H9 (cell line): Measurements from ENCODE around the gene CD1B. TPM values are rescaled to one million over a fixed set of nuclear protein-coding genes. Genes with fewer than 3 reads are reported as not detected.

Experiments
- DNase-seq: peaks from one replicate; pipeline ENCODE4 v3.0.0-alpha.2; 2017
- H2AFZ ChIP-seq: one replicate; pipeline ENCODE4 v1.6.1; 2013; ENCODE audit warnings: mild to moderate bottlenecking, low read length, control low read depth, moderate library complexity
- H2AK5ac ChIP-seq: 2 replicates; pipeline ENCODE4 v1.6.1; 2013; ENCODE audit warnings: low read length, control low read depth, mixed read lengths; ENCODE audit not compliant: insufficient read length
- H2BK120ac ChIP-seq: one replicate; pipeline ENCODE4 v1.6.1; 2013; ENCODE audit warnings: low read depth, mild to moderate bottlenecking, low read length, control low read depth, inconsistent platforms; ENCODE audit not compliant: poor library complexity, severe bottlenecking
- H2BK12ac ChIP-seq: 2 replicates; pipeline ENCODE4 v1.6.1; 2013; ENCODE audit warnings: low read length, control low read depth, mixed read lengths, low read depth; ENCODE audit not compliant: insufficient read length
- H2BK15ac ChIP-seq: 2 replicates; pipeline ENCODE4 v1.6.1; 2013; ENCODE audit warnings: low read depth, low read length, control low read depth
- H2BK20ac ChIP-seq: one replicate; pipeline ENCODE4 v1.6.1; 2013; ENCODE audit warnings: low read depth, mild to moderate bottlenecking, low read length, control low read depth, inconsistent platforms; ENCODE audit not compliant: poor library complexity, severe bottlenecking
- H2BK5ac ChIP-seq: 2 replicates; pipeline ENCODE4 v1.6.1; 2013; ENCODE audit warnings: low read length, control low read depth, mixed read lengths; ENCODE audit not compliant: insufficient read length
- H3K14ac ChIP-seq: 2 replicates; pipeline ENCODE4 v1.6.1; 2013; ENCODE audit warnings: low read length, control low read depth; ENCODE audit not compliant: insufficient read depth
- H3K18ac ChIP-seq: 2 replicates; pipeline ENCODE4 v1.6.1; 2013; ENCODE audit warnings: low read depth, mild to moderate bottlenecking, mixed read lengths, low read length, control low read depth; ENCODE audit not compliant: insufficient read length
- H3K23ac ChIP-seq: 2 replicates; pipeline ENCODE4 v1.6.1; 2013; ENCODE audit warnings: low read length, control low read depth, mixed read lengths, low read depth; ENCODE audit not compliant: insufficient read length
- H3K23me2 ChIP-seq: 2 replicates; pipeline ENCODE4 v1.6.1; 2013; ENCODE audit warnings: low read depth, mild to moderate bottlenecking, mixed read lengths, low read length, control low read depth; ENCODE audit not compliant: insufficient read length, poor library complexity, severe bottlenecking
- H3K27ac ChIP-seq: 2 replicates; pipeline ENCODE4 v1.5.1; 2013; ENCODE audit warnings: low read length, control low read depth, mixed read lengths, low read depth; ENCODE audit not compliant: insufficient read length
- H3K27me3 ChIP-seq: 2 replicates; pipeline ENCODE4 v1.6.1; 2013; ENCODE audit warnings: low read length, control low read depth, inconsistent platforms; ENCODE audit not compliant: insufficient read depth
- H3K4ac ChIP-seq: 2 replicates; pipeline ENCODE4 v1.6.1; 2013; ENCODE audit warnings: low read depth, mild to moderate bottlenecking, control low read depth, inconsistent platforms, low read length, moderate library complexity
- H3K4me1 ChIP-seq: 2 replicates; pipeline ENCODE4 v1.6.1; 2013; ENCODE audit warnings: low read length, control low read depth, inconsistent platforms; ENCODE audit not compliant: insufficient read depth
- H3K4me2 ChIP-seq: 2 replicates; pipeline ENCODE4 v1.6.1; 2013; ENCODE audit warnings: low read length, control low read depth, mixed read lengths; ENCODE audit not compliant: insufficient read length, insufficient read depth
- H3K56ac ChIP-seq: 2 replicates; pipeline ENCODE4 v1.6.1; 2013; ENCODE audit warnings: low read depth, mild to moderate bottlenecking, mixed read lengths, low read length, control low read depth; ENCODE audit not compliant: insufficient read length
- H3K79me1 ChIP-seq: 2 replicates; pipeline ENCODE4 v1.6.1; 2013; ENCODE audit warnings: low read depth, mild to moderate bottlenecking, moderate library complexity, low read length, control low read depth, inconsistent platforms; ENCODE audit not compliant: insufficient read depth, poor library complexity, severe bottlenecking
- H3K79me2 ChIP-seq: 2 replicates; pipeline ENCODE4 v1.6.1; 2013; ENCODE audit warnings: low read length, control low read depth, inconsistent platforms; ENCODE audit not compliant: insufficient read depth
- H3K9ac ChIP-seq: 2 replicates; pipeline ENCODE4 v1.6.1; 2013; ENCODE audit warnings: low read length, control low read depth, mixed read lengths; ENCODE audit not compliant: insufficient read length; ENCODE audit errors: extremely low read depth
- H3K9me3 ChIP-seq: one replicate; pipeline ENCODE4 v1.6.1; 2013; ENCODE audit warnings: low read depth, low read length, inconsistent platforms; ENCODE audit not compliant: control insufficient read depth
- H3T11ph ChIP-seq: one replicate; pipeline ENCODE4 v1.6.1; 2013; ENCODE audit warnings: mild to moderate bottlenecking, low read length, control low read depth, inconsistent platforms
- H4K20me1 ChIP-seq: one replicate; pipeline ENCODE4 v1.6.1; 2013; ENCODE audit not compliant: control insufficient read depth, insufficient read length, insufficient read depth
- H4K5ac ChIP-seq: 2 replicates; pipeline ENCODE4 v1.6.1; 2013; ENCODE audit warnings: low read depth, mild to moderate bottlenecking, mixed read lengths, low read length, control low read depth; ENCODE audit not compliant: insufficient read length
- H4K8ac ChIP-seq: replicated peaks from 2 replicates; pipeline ENCODE4 v1.6.1; 2013; ENCODE audit warnings: low read length, control low read depth, mixed read lengths, low read depth; ENCODE audit not compliant: insufficient read length
- H4K91ac ChIP-seq: 2 replicates; pipeline ENCODE4 v1.6.1; 2013; ENCODE audit warnings: low read depth, mild to moderate bottlenecking, moderate library complexity, mixed read lengths, low read length, control low read depth; ENCODE audit not compliant: insufficient read length
- H3K27ac Mint-ChIP-seq, 3 experiments: 2 replicates in 2 of 3; 3 replicates in 1 of 3; pipeline ENCODE4 v1.8.0; 2020 to 2021; ENCODE audit warnings: mixed read lengths in 3 of 3, mild to moderate bottlenecking in 1 of 3, moderate library complexity in 1 of 3
- H3K27me3 Mint-ChIP-seq: 2 replicates; pipeline ENCODE4 v1.8.0; 2021; ENCODE audit warnings: low read depth, mild to moderate bottlenecking, moderate library complexity, mixed read lengths
- H3K36me3 Mint-ChIP-seq, 3 experiments: 2 replicates in 2 of 3; 3 replicates in 1 of 3; pipeline ENCODE4 v1.8.0; 2020 to 2021; ENCODE audit warnings: low read depth in 3 of 3, mixed read lengths in 3 of 3; ENCODE audit not compliant: insufficient read depth in 1 of 3
- H3K4me1 Mint-ChIP-seq, 2 experiments: 2 replicates each; pipeline ENCODE4 v1.8.0; 2020; ENCODE audit warnings: mixed read lengths in 2 of 2
- H3K4me3 Mint-ChIP-seq, 2 experiments: 2 replicates in 1 of 2; 3 replicates in 1 of 2; pipeline ENCODE4 v1.8.0; 2020 to 2021; ENCODE audit warnings: mild to moderate bottlenecking in 2 of 2, mixed read lengths in 2 of 2, moderate library complexity in 1 of 2
- H3K9me3 Mint-ChIP-seq, 2 experiments: 2 replicates in 1 of 2; 3 replicates in 1 of 2; pipeline ENCODE4 v1.8.0; 2020; ENCODE audit warnings: mild to moderate bottlenecking in 2 of 2, mixed read lengths in 2 of 2, moderate library complexity in 1 of 2
- WGBS: extraction: QIAGEN DNeasy Blood & Tissue Kit; methylation state at CpG from one replicate; pipeline ENCODE4 v1.1.7; 2013; ENCODE audit warnings: missing lambda C conversion rate, low lambda C conversion rate, mixed read lengths; ENCODE audit not compliant: insufficient read length; ENCODE audit errors: extremely low coverage; 5-methylcytosine and 5-hydroxymethylcytosine counted together
- total RNA-seq: library from RNA; stranded (reverse); gene quantifications from 2 replicates; pipeline ENCODE4 v1.2.1, GENCODE V29; 2021
- TF ChIP-seq, protein P1 (sequence below): fragments of 200-600 bp; sonication (generic); conservative IDR thresholded peaks from 3 replicates; pipeline ENCODE4 v1.8.0; 2021; ENCODE audit warnings: antibody characterized with exemption, mild to moderate bottlenecking

Gene CD1B
- total RNA-seq, 1 experiment from 2014 or later: not detected

DNA sequence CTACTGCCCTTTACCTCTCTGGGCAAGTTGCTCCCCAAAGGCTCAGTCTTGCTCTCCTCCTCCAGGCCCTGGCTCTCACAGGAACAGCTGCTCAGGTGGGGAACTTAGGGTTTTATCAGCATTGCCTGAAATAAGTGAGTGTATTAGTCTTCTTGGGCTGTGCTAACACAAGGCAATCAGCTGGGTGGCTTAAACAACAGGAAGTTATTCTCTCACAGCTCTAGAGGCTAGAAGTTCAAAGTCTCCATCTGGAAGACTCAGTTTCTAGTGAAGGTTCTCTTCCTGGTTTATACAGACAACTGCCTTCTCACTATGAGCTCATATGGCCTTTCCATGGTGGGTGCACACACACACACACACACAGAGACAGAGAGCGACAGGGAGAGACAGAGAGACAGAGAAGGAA, 44.4 kb downstream of the CD1B start:
- Histone ChIP-seq H3T11ph (no peak overlapping the region), H2BK12ac (no peak overlapping the region), H4K20me1 (no peaks in the 10 kb centered on the region), H3K4me1 (no peaks in the 10 kb centered on the region), H3K9me3 (no peaks in the 10 kb centered on the region), H3K4me2 (no peak overlapping the region), H3K79me2 (no peaks in the 10 kb centered on the region), H3K14ac (no peak overlapping the region), H2BK15ac (no peak overlapping the region), H2AK5ac (no peak overlapping the region), H3K56ac (no peak overlapping the region), H3K18ac (no peak overlapping the region), H4K8ac (no peak overlapping the region), H3K27ac (no peak overlapping the region), H3K4ac (no peak overlapping the region), H2BK20ac (no peak overlapping the region), H2BK5ac (no peak overlapping the region), H3K27me3 (no peaks in the 10 kb centered on the region), H2BK120ac (no peak overlapping the region), H3K79me1 (no peaks in the 10 kb centered on the region), H3K23ac (no peak overlapping the region), H4K5ac (no peak overlapping the region), H4K91ac (no peak overlapping the region), H2AFZ (no peak overlapping the region), H3K23me2 (no peaks in the 10 kb centered on the region), H3K9ac (no peak overlapping the region)
- Mint-ChIP-seq H3K4me1 (peaks cover 5 to 6% of the 10 kb centered on the region in 2 experiments; a peak in 3 of 4 replicates), H3K27ac (peak overlapping the region in 1 of 3 experiments; percentile 26; a peak in 1 of 7 replicates), H3K9me3 (peaks cover 4 to 6% of the 10 kb centered on the region in 2 experiments; a peak in 2 of 5 replicates), H3K4me3 (no peak overlapping the region), H3K36me3 (peaks cover 0 to 5% (median 0%) of the 10 kb centered on the region in 3 experiments; a peak in 2 of 7 replicates), H3K27me3 (no peaks in the 10 kb centered on the region; the same call in 1 of the 2 replicates)
- WGBS: no CpG with 5 or more reads among the region's 1 CpG
- DNase-seq: no peak
- TF ChIP-seq, protein P1, sequence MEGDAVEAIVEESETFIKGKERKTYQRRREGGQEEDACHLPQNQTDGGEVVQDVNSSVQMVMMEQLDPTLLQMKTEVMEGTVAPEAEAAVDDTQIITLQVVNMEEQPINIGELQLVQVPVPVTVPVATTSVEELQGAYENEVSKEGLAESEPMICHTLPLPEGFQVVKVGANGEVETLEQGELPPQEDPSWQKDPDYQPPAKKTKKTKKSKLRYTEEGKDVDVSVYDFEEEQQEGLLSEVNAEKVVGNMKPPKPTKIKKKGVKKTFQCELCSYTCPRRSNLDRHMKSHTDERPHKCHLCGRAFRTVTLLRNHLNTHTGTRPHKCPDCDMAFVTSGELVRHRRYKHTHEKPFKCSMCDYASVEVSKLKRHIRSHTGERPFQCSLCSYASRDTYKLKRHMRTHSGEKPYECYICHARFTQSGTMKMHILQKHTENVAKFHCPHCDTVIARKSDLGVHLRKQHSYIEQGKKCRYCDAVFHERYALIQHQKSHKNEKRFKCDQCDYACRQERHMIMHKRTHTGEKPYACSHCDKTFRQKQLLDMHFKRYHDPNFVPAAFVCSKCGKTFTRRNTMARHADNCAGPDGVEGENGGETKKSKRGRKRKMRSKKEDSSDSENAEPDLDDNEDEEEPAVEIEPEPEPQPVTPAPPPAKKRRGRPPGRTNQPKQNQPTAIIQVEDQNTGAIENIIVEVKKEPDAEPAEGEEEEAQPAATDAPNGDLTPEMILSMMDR: no peak
